ENCODE measurements around the gene VAV1.
"Not testable (repeated sequence)": the region's sequence is repeated elsewhere in the genome, so short reads cannot be mapped to it uniquely, and the experiment has no call there.

VAV1 gene

GRCh38 chr19:6828306-6828697 is 55.8 kb downstream of the VAV1 start:
- H3K27ac Mint-ChIP-seq, result peak overlapping the region; percentile 10
- H3K27me3 Mint-ChIP-seq, result no peaks in the 10 kb centered on the region
- peaks cover 21% of the 10 kb centered on the region for H3K4me1 Mint-ChIP-seq
- H3K4me3 Mint-ChIP-seq, result peak overlapping the region; percentile 28
- ATAC-seq, result no peak
- no peaks in the 10 kb centered on the region for H3K9me3 Mint-ChIP-seq
- H3K36me3 Mint-ChIP-seq, result peaks cover 87% of the 10 kb centered on the region

GRCh38 chr19:6828698-6829633 is 56.5 kb downstream of the VAV1 start:
- no peaks in the 10 kb centered on the region for H3K9me3 Mint-ChIP-seq
- peak; percentile 55 for ATAC-seq
- peaks cover 87% of the 10 kb centered on the region for H3K36me3 Mint-ChIP-seq
- no peak overlapping the region for H3K4me3 Mint-ChIP-seq
- H3K27ac Mint-ChIP-seq, result peak overlapping the region; percentile 10
- H3K27me3 Mint-ChIP-seq, result no peaks in the 10 kb centered on the region
- H3K4me1 Mint-ChIP-seq, result peaks cover 24% of the 10 kb centered on the region

DNA sequence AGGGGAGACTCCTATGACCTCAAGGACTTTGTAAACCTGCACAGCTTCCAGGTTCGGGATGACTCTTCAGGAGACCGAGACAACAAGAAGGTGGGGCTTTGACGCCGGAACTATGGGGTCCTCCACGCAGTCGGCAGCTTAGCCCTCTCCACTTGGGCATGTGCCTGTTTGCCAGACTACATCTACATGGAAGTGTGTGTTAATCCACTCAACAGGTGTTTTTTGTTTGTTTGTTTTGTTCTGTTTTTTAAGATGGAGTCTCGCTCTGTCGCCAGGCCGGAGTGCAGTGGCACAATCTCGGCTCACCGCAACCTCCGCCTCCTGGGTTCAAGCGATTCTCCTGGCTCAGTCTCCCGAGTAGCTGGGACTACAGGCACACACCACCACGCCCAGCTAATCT is 57.3 kb downstream of the VAV1 start:
- H3K27me3 Mint-ChIP-seq, H3K4me3 Mint-ChIP-seq, H3K27ac Mint-ChIP-seq, ATAC-seq, H3K9me3 Mint-ChIP-seq: not testable (repeated sequence)
- H3K36me3 Mint-ChIP-seq, result peaks cover 79% of the 10 kb centered on the region
- H3K4me1 Mint-ChIP-seq, result peaks cover 24% of the 10 kb centered on the region

DNA sequence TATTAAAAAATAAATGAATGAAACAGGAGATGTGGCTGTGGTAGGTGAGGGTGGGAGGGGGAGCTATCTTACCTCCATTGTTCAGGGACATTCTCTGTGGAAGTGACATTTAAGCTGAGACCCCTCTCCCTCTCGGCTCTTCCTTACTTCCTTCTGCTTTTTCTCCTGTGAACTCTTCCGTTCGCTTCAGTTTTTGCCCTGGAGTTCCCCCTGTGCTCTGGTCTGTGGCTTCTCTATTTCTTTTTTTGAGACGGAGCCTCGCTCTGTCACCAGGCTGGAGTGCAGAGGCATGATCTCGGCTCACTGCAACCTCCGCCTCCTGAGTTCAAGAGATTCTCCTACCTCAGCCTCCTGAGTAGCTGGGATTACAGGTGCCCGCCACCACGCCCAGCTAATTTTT is 58.6 kb downstream of the VAV1 start:
- Mint-ChIP-seq H3K36me3 (peaks cover 80% of the 10 kb centered on the region), H3K27ac (peak overlapping the region; percentile 56), H3K4me1 (peaks cover 24% of the 10 kb centered on the region)
- peak; percentile 34 for ATAC-seq
- H3K4me3 Mint-ChIP-seq, H3K9me3 Mint-ChIP-seq, H3K27me3 Mint-ChIP-seq: not testable (repeated sequence)

DNA sequence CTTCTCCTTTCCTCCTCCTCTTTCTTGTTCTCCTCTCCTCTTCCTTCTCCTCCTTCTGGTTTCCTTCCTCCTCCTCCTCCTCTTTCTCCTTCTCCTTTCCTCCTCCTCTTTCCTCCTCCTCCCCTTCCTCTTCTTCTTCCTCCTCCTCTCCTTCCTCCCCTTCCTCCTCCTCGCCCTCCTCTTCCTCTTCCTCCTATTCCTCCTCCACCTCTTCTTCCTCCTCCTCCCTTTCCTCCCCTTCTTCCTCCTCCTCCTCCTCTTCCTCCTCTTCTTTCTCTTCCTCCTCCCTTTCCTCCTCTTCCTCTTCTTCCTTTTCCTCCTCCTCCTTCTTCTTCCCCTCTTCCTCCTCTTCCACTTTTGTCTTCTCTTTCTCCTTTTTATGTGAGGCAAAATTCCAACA is 59.9 kb downstream of the VAV1 start:
- H3K9me3 Mint-ChIP-seq, result no peaks in the 10 kb centered on the region
- ATAC-seq, result no peak

GRCh38 chr19:6833166-6833790 is 60.8 kb downstream of the VAV1 start:
- Mint-ChIP-seq H3K4me1 (peaks cover 45% of the 10 kb centered on the region), H3K36me3 (peaks cover 88% of the 10 kb centered on the region), H3K27me3 (no peaks in the 10 kb centered on the region), H3K9me3 (no peaks in the 10 kb centered on the region), H3K27ac (peak overlapping the region; percentile 56), H3K4me3 (no peak overlapping the region)
- ATAC-seq, result no peak

More for the DNA sequence above, 59.9 kb downstream of the VAV1 start:
- Mint-ChIP-seq H3K27ac (peak overlapping the region; percentile 56), H3K4me3 (no peak overlapping the region), H3K36me3 (peaks cover 88% of the 10 kb centered on the region), H3K4me1 (peaks cover 37% of the 10 kb centered on the region), H3K27me3 (no peaks in the 10 kb centered on the region)

DNA sequence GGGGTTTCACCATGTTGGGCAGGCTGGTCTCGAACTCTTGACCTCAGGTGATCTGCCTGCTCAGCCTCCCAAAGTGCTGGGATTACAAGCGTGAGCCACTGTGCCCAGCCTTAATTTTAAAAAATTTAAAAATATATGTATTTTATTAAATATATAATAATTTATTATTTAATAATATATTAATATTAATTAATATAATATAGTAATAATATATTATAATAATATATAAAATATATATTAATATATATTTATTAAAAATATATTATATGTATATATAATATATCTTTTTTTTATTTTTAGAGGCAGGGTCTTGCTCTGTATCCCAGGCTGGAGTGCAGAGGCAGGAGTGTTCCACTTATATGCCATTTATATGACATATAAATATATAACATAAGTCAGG is 61.9 kb downstream of the VAV1 start:
- H3K9me3 Mint-ChIP-seq, result no peaks in the 10 kb centered on the region
- H3K27me3 Mint-ChIP-seq, result no peaks in the 10 kb centered on the region
- peaks cover 81% of the 10 kb centered on the region for H3K36me3 Mint-ChIP-seq
- H3K4me3 Mint-ChIP-seq, result no peak overlapping the region
- no peak overlapping the region for H3K27ac Mint-ChIP-seq
- no peak for ATAC-seq
- H3K4me1 Mint-ChIP-seq, result peaks cover 50% of the 10 kb centered on the region

GRCh38 chr19:6835501-6835900 is 63.0 kb downstream of the VAV1 start:
- H3K9me3 Mint-ChIP-seq, result no peaks in the 10 kb centered on the region
- no peak overlapping the region for H3K4me3 Mint-ChIP-seq

GRCh38 chr19:6837525-6837924 is 65.0 kb downstream of the VAV1 start:
- H3K36me3 Mint-ChIP-seq, result peaks cover 58% of the 10 kb centered on the region
- H3K4me3 Mint-ChIP-seq, result no peak overlapping the region
- no peak for ATAC-seq
- peaks cover 37% of the 10 kb centered on the region for H3K4me1 Mint-ChIP-seq
- no peaks in the 10 kb centered on the region for H3K27me3 Mint-ChIP-seq
- no peaks in the 10 kb centered on the region for H3K9me3 Mint-ChIP-seq
- H3K27ac Mint-ChIP-seq, result peak overlapping the region; percentile 62

More at GRCh38 chr19:6835501-6835900, 63.0 kb downstream of the VAV1 start:
- peak overlapping the region; percentile 62 for H3K27ac Mint-ChIP-seq
- H3K4me1 Mint-ChIP-seq, result peaks cover 50% of the 10 kb centered on the region
- ATAC-seq, result no peak
- no peaks in the 10 kb centered on the region for H3K27me3 Mint-ChIP-seq
- peaks cover 76% of the 10 kb centered on the region for H3K36me3 Mint-ChIP-seq

- ATAC-seq, result no peak
- H3K4me1 Mint-ChIP-seq, result peaks cover 31% of the 10 kb centered on the region
- peak overlapping the region; percentile 62 for H3K27ac Mint-ChIP-seq
- no peaks in the 10 kb centered on the region for H3K27me3 Mint-ChIP-seq
- H3K9me3 Mint-ChIP-seq, result no peaks in the 10 kb centered on the region
- peaks cover 52% of the 10 kb centered on the region for H3K36me3 Mint-ChIP-seq
- H3K4me3 Mint-ChIP-seq, result no peak overlapping the region
These were observed 65.7 kb downstream of the VAV1 start for GRCh38 chr19:6838062-6838655.

DNA sequence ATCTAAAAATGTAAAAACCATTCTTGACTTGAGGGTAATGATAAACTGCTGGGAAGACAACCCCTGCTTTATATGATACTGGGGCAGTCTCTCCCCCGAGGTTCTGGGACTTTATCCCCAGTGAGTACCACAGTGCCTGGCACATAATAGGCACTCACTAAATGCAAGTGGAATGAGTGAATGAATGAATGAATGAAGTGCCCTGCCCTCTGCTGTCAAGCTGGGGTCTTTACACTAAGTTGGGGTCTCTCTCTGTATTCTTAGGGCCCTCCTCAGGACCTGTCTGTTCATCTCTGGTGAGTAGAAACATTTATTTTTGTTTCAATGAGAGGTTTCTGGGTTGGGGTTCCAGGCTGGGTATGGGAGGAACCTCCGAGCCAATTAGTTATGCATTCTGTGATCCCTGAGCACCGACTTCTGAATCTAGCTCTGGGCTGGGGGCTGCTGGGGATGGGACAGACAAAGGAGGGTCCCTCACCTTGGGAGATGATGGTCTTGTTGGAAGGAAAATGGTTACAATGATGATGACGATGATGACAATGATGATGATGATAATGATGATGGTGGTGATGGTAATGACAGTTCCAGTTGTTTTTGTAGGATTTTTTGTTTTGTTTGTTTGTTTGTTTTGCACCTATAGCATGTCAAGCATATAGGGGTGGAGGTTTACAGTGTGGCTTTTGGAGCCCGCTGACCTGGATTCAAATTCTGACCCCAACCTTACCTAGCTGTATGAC is 70.5 kb downstream of the VAV1 start:
- peaks cover 7% of the 10 kb centered on the region for H3K4me1 Mint-ChIP-seq
- H3K27ac Mint-ChIP-seq, result no peak overlapping the region
- no peaks in the 10 kb centered on the region for H3K9me3 Mint-ChIP-seq
- H3K36me3 Mint-ChIP-seq, result peaks cover 32% of the 10 kb centered on the region
- no peaks in the 10 kb centered on the region for H3K27me3 Mint-ChIP-seq
- H3K4me3 Mint-ChIP-seq, result no peak overlapping the region
- no peak for ATAC-seq

DNA sequence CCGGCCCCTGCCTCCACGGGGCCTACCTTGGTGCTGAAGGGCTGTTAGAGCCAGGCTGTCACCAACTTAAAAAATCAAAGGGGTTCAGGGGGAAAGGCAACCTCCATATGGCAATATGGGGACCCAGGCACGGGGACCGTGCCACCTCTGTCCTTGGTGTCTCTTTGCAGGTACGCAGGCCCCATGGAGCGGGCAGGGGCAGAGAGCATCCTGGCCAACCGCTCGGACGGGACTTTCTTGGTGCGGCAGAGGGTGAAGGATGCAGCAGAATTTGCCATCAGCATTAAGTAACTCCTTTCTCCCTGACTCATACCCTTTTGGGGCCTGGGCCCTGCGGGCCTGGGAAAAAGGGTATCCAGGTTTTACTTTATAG is 75.3 kb downstream of the VAV1 start:
- Mint-ChIP-seq H3K36me3 (peaks cover 39% of the 10 kb centered on the region), H3K4me1 (no peaks in the 10 kb centered on the region), H3K27ac (no peak overlapping the region), H3K27me3 (no peaks in the 10 kb centered on the region), H3K9me3 (no peaks in the 10 kb centered on the region), H3K4me3 (no peak overlapping the region)
- no peak for ATAC-seq

GRCh38 chr19:6848986-6849385 is 76.5 kb downstream of the VAV1 start:
- no peaks in the 10 kb centered on the region for H3K9me3 Mint-ChIP-seq
- peaks cover 36% of the 10 kb centered on the region for H3K36me3 Mint-ChIP-seq
- no peak overlapping the region for H3K4me3 Mint-ChIP-seq
- no peak overlapping the region for H3K27ac Mint-ChIP-seq
- no peak for ATAC-seq
- no peaks in the 10 kb centered on the region for H3K27me3 Mint-ChIP-seq
- H3K4me1 Mint-ChIP-seq, result no peaks in the 10 kb centered on the region

DNA sequence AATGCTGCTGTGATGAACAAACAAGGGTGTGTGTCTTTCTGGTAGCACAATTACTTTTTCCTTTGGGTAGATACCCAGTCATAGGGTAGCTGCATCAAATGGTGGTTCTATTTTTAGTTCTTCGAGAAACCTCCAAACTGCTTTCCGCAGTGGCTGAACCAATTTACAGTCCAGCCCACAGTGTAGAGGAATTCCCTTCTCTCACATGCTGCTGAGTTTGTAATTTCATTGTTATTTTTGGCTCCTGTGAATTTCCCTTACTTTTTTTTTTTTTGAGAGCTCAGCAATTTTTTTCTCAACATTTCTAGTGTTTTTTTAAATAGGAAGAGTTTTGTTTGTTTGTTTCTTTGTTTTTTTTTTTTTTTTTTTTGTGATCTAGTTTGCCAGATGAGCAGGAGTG is 77.4 kb downstream of the VAV1 start:
- ATAC-seq, result no peak
- Mint-ChIP-seq H3K36me3 (peaks cover 39% of the 10 kb centered on the region), H3K27me3 (no peaks in the 10 kb centered on the region), H3K4me1 (no peaks in the 10 kb centered on the region), H3K9me3 (no peaks in the 10 kb centered on the region), H3K27ac (peak overlapping the region; percentile 42), H3K4me3 (no peak overlapping the region)

DNA sequence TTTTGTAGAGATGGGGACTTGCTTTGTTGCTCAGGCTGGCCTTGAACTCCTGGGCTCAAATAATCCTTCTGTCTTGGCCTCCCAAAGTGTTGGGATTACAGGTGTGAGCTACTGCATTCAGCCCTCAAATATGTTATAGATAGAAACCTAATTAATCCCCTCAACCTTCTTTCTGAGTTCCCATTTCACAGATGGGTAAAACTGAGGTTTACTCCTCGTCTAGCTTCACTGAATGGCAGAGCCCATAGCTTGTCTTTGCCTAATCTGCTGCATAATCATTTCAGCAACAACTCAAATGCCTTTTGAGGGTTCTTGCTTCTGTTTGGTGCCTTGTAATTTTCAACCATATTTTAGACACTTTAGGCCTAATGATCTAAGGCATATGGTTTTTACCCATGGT is 78.9 kb downstream of the VAV1 start:
- Mint-ChIP-seq H3K27me3 (no peaks in the 10 kb centered on the region), H3K9me3 (no peaks in the 10 kb centered on the region), H3K4me3 (no peak overlapping the region), H3K36me3 (peaks cover 53% of the 10 kb centered on the region), H3K27ac (no peak overlapping the region), H3K4me1 (no peaks in the 10 kb centered on the region)
- no peak for ATAC-seq
